ENCODE measurements around the gene CDC25A. TPM values are rescaled to one million over a fixed set of nuclear protein-coding genes. Genes with fewer than 3 reads are reported as not detected.

CDC25A gene
- total and polyA plus RNA-seq, 9 of the 15 experiments (the other 6 are each of a cell fraction or from before 2014, with no cell fraction given) = 3.4 to 61.3 (median 51.8) TPM

GRCh38 chr3:48202632-48203031, 14.4 kb upstream of the CDC25A start (continued):
- TF ChIP-seq FOXO4 (CRISPR knock-in tag; IDR thresholded peaks at IDR 0.05) = no peak

GRCh38 chr3:48199117-48199516, 10.9 kb upstream of the CDC25A start:
- H3K9me3 ChIP-seq (replicated peaks; ENCODE audit: control insufficient read depth, insufficient read depth, low read depth, low read length) = no peaks in the 10 kb centered on the region
- no peak overlapping the region for H3K4me2 ChIP-seq (ENCODE audit: insufficient read depth, low read length)
- no peak for TF ChIP-seq ZC3H4 (CRISPR knock-in tag; IDR thresholded peaks at IDR 0.05; ENCODE audit: borderline replicate concordance)
- TF ChIP-seq RFX1 (IDR thresholded peaks at IDR 0.05) = peak; percentile 84
- no peak for TF ChIP-seq ZNF551 (CRISPR knock-in tag; IDR thresholded peaks at IDR 0.05)
- H3K79me2 ChIP-seq (ENCODE audit: control insufficient read depth, insufficient read depth, low read length) = no peaks in the 10 kb centered on the region
- no peak for DNase-seq (ENCODE audit: extremely low read depth in 1 of 4, low spot score in 3 of 4)
- no peaks in the 10 kb centered on the region for H3K9me1 ChIP-seq (ENCODE audit: control insufficient read depth, insufficient read depth, low read length)
- no peak for ATAC-seq
- CTCF ChIA-PET (ENCODE audit: low intra/inter-chr PET ratio) = no interaction called here
- no peak overlapping the region for H3K27ac ChIP-seq (ENCODE audit: extremely low read depth, low read depth, low read length)
- H4K20me1 ChIP-seq (replicated peaks; ENCODE audit: control insufficient read depth, insufficient read depth, low read length) = no peaks in the 10 kb centered on the region
- intact Hi-C loops (cut with micrococcal nuclease) (loop anchor here (10.0 kb wide), 2 partner anchors 76 to 206 kb away; no protein-coding TSS in a partner anchor), in situ Hi-C loops (cut with MboI) (loop anchor here (10.0 kb wide), 1 partner anchor 236 kb away; the partner anchor contains the start of gene PLXNB1)
- POLR2A ChIA-PET = interaction anchor here (0.7 to 0.9 kb wide), 2 partner anchors 18 to 42 kb away, joined by 3 read pairs; partner anchors contain the start of gene ZNF589
- no TSS peak for BruUV-seq (replicated peaks)
- no peak overlapping the region for H3K9ac ChIP-seq (ENCODE audit: insufficient read depth in 1 of 2, low read depth in 2 of 2, low read length in 2 of 2)
- no peak overlapping the region for H2AFZ ChIP-seq (ENCODE audit: low read depth, low read length)
- H3K4me1 ChIP-seq (replicated peaks in 1 of 2; ENCODE audit: control insufficient read depth in 2 of 2, insufficient read depth in 2 of 2, low read length in 2 of 2) = no peaks in the 10 kb centered on the region; a peak in 3 of 5 replicates
- no peak for FAIRE-seq
- H3K27me3 ChIP-seq (ENCODE audit: control insufficient read depth in 2 of 2, insufficient read depth in 2 of 2, low read length in 2 of 2) = no peaks in the 10 kb centered on the region
- H3K4me3 ChIP-seq = no peak overlapping the region
- H3K36me3 ChIP-seq (ENCODE audit: control insufficient read depth, insufficient read depth, low read length) = no peaks in the 10 kb centered on the region
